PC-3 (cell line): ENCODE measurements around the gene LRRC70.

ENCODE experiments used
- CTCF ChIP-seq: fragments of 300-600 bp; sonication (generic); conservative IDR thresholded peaks from 2 replicates; pipeline ENCODE4 v1.5.1; 2017; ENCODE audit warnings: antibody characterized with exemption, low read depth, mild to moderate bottlenecking, low read length
- EZH2 ChIP-seq: fragments of 300-600 bp; sonication (generic); IDR thresholded peaks from one replicate; pipeline ENCODE4 v1.6.1; 2017; ENCODE audit warnings: antibody characterized with exemption, mild to moderate bottlenecking, low read length; ENCODE audit not compliant: unreplicated experiment

- TF ChIP-seq EZH2: no peak
- no peak for TF ChIP-seq CTCF
These were observed 7.1 kb downstream of the LRRC70 start for GRCh38 chr5:62585751-62586150.
